SU-DHL-6 (cell line): ENCODE measurements around the gene ESF1.

Experiments
- EZH2phosphoT487 ChIP-seq: fragments of 200-600 bp; sonication (generic), shearing (Covaris generic); conservative IDR thresholded peaks from 2 replicates; pipeline ENCODE4 v1.6.1; 2018; ENCODE audit warnings: mild to moderate bottlenecking, antibody characterized with exemption, low read length, moderate library complexity, mixed read lengths
- TF ChIP-seq, protein P1 (sequence below): fragments of 200-600 bp; sonication (generic); IDR thresholded peaks from one replicate; pipeline ENCODE4 v1.5.1; 2017; ENCODE audit warnings: antibody characterized with exemption, mild to moderate bottlenecking, low read length, moderate library complexity; ENCODE audit not compliant: insufficient read depth, poor library complexity, severe bottlenecking

DNA sequence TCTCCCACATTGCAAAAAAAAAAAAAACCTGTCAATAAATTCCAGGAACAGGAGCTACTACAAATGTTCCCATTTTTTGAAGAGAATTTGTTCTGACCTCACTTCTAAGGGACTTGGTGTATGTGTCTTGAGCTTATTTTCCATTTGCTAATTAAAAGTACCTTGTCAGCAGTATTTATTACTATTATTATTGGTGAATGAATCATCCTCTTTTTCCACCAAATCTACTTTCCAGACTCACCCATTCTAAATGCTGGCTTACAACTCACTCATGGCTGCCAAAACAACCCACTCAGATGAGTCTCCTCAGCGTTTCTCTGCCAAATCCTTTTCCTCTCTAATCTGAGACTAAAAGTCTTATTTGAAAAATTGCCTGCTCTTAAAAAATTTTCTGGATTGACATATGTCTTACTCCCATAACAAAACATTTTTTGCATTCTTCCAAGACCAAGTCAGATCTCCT, 112.8 kb downstream of the ESF1 start:
- TF ChIP-seq, protein P1, sequence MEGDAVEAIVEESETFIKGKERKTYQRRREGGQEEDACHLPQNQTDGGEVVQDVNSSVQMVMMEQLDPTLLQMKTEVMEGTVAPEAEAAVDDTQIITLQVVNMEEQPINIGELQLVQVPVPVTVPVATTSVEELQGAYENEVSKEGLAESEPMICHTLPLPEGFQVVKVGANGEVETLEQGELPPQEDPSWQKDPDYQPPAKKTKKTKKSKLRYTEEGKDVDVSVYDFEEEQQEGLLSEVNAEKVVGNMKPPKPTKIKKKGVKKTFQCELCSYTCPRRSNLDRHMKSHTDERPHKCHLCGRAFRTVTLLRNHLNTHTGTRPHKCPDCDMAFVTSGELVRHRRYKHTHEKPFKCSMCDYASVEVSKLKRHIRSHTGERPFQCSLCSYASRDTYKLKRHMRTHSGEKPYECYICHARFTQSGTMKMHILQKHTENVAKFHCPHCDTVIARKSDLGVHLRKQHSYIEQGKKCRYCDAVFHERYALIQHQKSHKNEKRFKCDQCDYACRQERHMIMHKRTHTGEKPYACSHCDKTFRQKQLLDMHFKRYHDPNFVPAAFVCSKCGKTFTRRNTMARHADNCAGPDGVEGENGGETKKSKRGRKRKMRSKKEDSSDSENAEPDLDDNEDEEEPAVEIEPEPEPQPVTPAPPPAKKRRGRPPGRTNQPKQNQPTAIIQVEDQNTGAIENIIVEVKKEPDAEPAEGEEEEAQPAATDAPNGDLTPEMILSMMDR: no peak
- TF ChIP-seq EZH2phosphoT487: no peak
